22Rv1 (cell line): ENCODE measurements around the gene PDE3A.

Experiments
- CTCF ChIP-seq: fragments of 450-650 bp; IDR thresholded peaks from 2 replicates; pipeline ENCODE4 v1.5.1; 2017; ENCODE audit warnings: mild to moderate bottlenecking
- ZFX ChIP-seq: fragments of 450-650 bp; IDR thresholded peaks from 2 replicates; pipeline ENCODE4 v1.6.1; 2017; ENCODE audit warnings: antibody characterized with exemption, borderline replicate concordance

- TF ChIP-seq CTCF (no peak), ZFX (no peak)
Observed at GRCh38 chr12:20383612-20384011, 15.3 kb downstream of the PDE3A start.
